ENCODE results near the gene EZH2. TPM values are rescaled to one million over a fixed set of nuclear protein-coding genes. Genes with fewer than 3 reads are reported as not detected.

EZH2 gene
- polyA plus RNA-seq, 1 donor from 2014 or later: 67.2 TPM

GRCh38 chr7:148856891-148857290 is 27.2 kb downstream of the EZH2 start:
- H3K79me2 ChIP-seq (replicated peaks; ENCODE audit: insufficient read depth, low read length): peaks cover 83% of the 10 kb centered on the region
- H3K27ac ChIP-seq (ENCODE audit: low read length): no peak overlapping the region
- no peak overlapping the region for H3K4me2 ChIP-seq (ENCODE audit: low read length)
- no peaks in the 10 kb centered on the region for H3K9me2 ChIP-seq (ENCODE audit: insufficient read depth, low read length)
- TF ChIP-seq POLR2AphosphoS5 (IDR thresholded peaks at IDR 0.05) (no peak), REST (IDR thresholded peaks at IDR 0.05; ENCODE audit: borderline replicate concordance) (no peak), EZH2 (IDR thresholded peaks at IDR 0.05; ENCODE audit: borderline replicate concordance, insufficient read depth, low read length, poor library complexity, severe bottlenecking) (no peak), MXI1 (conservative IDR thresholded peaks at IDR 0.05; ENCODE audit: poor library complexity, severe bottlenecking) (no peak), RAD21 (conservative IDR thresholded peaks at IDR 0.05) (no peak), EP300 (conservative IDR thresholded peaks at IDR 0.05; ENCODE audit: poor library complexity, severe bottlenecking) (no peak), CTCF (IDR thresholded peaks at IDR 0.05; ENCODE audit: poor library complexity, severe bottlenecking) (no peak)
- H3F3A ChIP-seq (ENCODE audit: insufficient read depth, low read length, poor library complexity, severe bottlenecking): peaks cover 4% of the 10 kb centered on the region
- H3K9ac ChIP-seq (ENCODE audit: low read length): no peak overlapping the region
- H3K4me3 ChIP-seq (ENCODE audit: low read length): no peak overlapping the region
- no peaks in the 10 kb centered on the region for H3K27me3 ChIP-seq (ENCODE audit: insufficient read depth, low read depth, low read length)
- H3K9me3 ChIP-seq (ENCODE audit: low read length): no peaks in the 10 kb centered on the region
- no peaks in the 10 kb centered on the region for H3K36me3 ChIP-seq (ENCODE audit: insufficient read depth, low read length)
- no peaks in the 10 kb centered on the region for H4K20me1 ChIP-seq (ENCODE audit: insufficient read depth)
- no peak overlapping the region for H2AFZ ChIP-seq (ENCODE audit: low read depth, low read length)

- Histone ChIP-seq H4K20me1 (ENCODE audit: insufficient read depth) (no peaks in the 10 kb centered on the region), H3K27ac (ENCODE audit: low read length) (no peak overlapping the region), H3K36me3 (ENCODE audit: insufficient read depth, low read length) (no peaks in the 10 kb centered on the region), H3K79me2 (replicated peaks; ENCODE audit: insufficient read depth, low read length) (peaks cover 83% of the 10 kb centered on the region), H3K9me3 (ENCODE audit: low read length) (no peaks in the 10 kb centered on the region), H3K9ac (ENCODE audit: low read length) (no peak overlapping the region), H2AFZ (ENCODE audit: low read depth, low read length) (no peak overlapping the region), H3K9me2 (ENCODE audit: insufficient read depth, low read length) (no peaks in the 10 kb centered on the region), H3K4me2 (ENCODE audit: low read length) (no peak overlapping the region), H3K27me3 (ENCODE audit: insufficient read depth, low read depth, low read length) (no peaks in the 10 kb centered on the region), H3F3A (ENCODE audit: insufficient read depth, low read length, poor library complexity, severe bottlenecking) (peaks cover 4% of the 10 kb centered on the region), H3K4me3 (ENCODE audit: low read length) (no peak overlapping the region)
- no peak for TF ChIP-seq POLR2AphosphoS5 (IDR thresholded peaks at IDR 0.05)
- TF ChIP-seq MXI1 (conservative IDR thresholded peaks at IDR 0.05; ENCODE audit: poor library complexity, severe bottlenecking): no peak
- no peak for TF ChIP-seq CTCF (IDR thresholded peaks at IDR 0.05; ENCODE audit: poor library complexity, severe bottlenecking)
- TF ChIP-seq REST (IDR thresholded peaks at IDR 0.05; ENCODE audit: borderline replicate concordance): no peak
- no peak for TF ChIP-seq EZH2 (IDR thresholded peaks at IDR 0.05; ENCODE audit: borderline replicate concordance, insufficient read depth, low read length, poor library complexity, severe bottlenecking)
- TF ChIP-seq SMC3 (conservative IDR thresholded peaks at IDR 0.05; ENCODE audit: poor library complexity): no peak
- TF ChIP-seq TAF1 (IDR thresholded peaks at IDR 0.05; ENCODE audit: low read depth): no peak
- no peak for TF ChIP-seq RAD21 (conservative IDR thresholded peaks at IDR 0.05)
- no peak for TF ChIP-seq EP300 (conservative IDR thresholded peaks at IDR 0.05; ENCODE audit: poor library complexity, severe bottlenecking)
Observed at GRCh38 chr7:148856578-148856881, 27.6 kb downstream of the EZH2 start.

All from neural cell (in vitro differentiated cells).